NCI-H345 treated with DMSO at 0.1 percent for 48 hours (cell line): Measurements from ENCODE around the gene TGFA.

ENCODE experiments used
- DNase-seq: peaks from one replicate; lab custom pipeline; 2025; ENCODE audit not compliant: unreplicated experiment; lab: John Stamatoyannopoulos, UW

TGFA gene

DNA sequence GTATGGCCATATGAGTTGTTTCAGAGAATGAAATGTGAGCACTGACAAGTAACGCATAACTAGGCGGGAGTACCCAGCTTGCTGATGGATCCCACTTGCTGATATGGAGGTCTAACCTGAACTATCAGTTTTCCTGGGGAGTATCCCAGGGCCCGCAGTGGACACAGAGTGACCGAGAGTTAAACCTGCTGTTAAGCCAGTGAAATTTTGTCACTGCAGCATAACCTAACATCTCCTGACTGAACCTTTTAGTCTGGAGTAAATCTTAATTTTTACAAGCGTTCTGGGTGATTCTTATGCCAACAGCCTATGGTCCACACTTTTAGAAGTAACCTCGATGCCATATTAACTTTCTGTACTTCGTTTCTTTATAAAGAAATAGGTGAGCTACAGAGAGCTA is 54.4 kb downstream of the TGFA start:
- no peak for DNase-seq

DNA sequence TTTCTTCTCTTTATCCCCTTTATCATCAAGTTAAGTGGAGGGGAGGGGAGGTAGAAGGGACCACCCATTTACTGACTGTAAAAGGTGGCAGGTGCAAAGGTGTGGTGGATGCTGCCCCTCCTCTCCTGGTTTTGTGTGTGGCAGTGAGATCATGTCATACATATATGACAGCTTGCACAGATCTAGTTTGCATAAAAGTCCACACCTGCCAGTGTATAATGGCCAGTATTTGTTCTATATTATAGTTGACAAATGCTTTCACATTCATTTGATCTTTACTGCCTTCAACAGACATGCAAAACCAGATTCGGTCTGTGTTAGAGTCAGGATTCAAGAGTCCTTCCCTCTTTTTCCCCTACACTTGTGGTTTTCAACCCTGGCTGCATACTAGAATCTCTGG is 55.1 kb downstream of the TGFA start:
- no peak for DNase-seq

DNA sequence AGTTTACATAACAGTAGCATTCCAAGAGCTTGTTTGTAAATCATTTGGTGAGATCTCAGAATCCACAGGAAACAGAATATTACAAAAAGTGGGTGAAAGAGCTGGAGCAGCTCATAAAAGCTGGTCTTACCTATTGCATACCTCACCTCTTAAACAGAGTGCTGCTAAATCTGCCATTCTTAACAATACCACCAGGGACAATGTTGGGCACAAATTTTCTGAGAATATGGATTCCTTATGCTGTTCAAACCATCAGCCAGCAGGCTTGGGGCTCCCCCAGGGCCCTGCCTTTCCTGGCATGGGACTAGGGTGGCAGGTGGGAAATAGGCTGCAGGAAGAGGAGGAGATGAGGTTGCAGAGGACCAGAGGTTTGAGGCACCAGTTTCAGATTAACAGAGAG is 55.6 kb downstream of the TGFA start:
- DNase-seq, result no peak

DNA sequence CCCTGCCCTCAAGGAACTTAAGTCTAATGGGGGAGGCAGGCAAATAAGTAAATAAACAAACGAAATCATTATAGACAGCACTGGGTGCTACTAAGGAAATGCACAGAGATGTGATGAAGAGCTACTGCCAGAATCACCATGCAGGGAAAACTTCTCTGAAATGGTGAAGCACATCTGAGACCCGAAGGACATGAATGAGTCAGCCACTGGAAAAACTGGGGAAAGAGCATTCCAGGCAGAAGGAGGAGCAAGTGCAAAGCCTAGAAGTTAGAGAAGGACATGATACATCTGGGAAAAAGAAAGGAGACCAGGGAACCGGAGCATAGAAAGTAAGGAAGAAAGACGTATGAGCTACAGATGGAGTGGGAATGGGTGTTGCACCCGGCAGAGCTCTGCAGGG is 56.8 kb downstream of the TGFA start:
- no peak for DNase-seq

DNA sequence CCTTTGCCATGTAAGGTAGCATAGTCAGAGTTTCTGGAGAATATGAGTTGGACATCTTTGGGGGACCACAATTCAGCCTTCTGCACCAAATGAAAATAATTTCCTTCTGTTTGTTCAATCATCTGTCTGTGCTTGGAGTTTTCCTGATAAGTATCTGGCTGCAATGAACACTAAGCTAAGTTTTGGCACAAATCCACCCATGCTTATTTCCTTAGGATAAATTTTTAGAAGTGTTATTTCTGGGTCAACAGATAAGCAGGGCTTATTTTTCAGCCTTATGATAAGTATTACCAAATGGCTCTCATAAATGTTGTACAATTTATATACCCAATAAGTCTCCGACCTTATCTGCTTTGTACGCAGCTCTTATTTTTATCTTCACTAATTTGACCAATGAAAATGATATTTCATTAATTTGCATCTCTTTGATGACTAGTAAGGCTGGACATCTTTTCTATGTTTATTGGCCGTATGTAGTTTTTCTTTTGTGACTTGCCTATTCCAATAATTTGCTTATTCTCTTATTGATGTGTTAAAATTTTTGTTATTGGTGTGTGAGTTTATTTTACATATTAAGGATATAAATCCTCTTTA is 59.2 kb downstream of the TGFA start:
- DNase-seq, result no peak

DNA sequence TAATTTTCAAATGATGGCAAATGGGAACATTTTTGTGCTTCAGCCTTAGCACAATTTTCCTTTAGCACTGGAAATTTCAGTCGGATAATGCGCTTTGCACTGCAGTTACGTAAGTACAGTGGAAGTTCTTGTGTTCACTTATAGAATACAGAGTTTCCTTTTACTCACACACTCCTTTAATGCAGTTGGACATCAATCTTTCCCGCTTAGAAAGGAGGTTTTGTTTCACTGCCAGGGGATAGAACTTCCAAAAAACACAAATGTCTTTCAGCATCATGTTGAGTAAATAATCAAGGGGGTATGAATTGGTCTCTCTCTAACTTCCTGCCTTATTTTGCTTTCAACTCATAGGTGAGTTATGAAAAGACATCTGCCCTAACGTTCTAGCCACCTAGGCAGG is 63.2 kb downstream of the TGFA start:
- DNase-seq, result no peak

DNA sequence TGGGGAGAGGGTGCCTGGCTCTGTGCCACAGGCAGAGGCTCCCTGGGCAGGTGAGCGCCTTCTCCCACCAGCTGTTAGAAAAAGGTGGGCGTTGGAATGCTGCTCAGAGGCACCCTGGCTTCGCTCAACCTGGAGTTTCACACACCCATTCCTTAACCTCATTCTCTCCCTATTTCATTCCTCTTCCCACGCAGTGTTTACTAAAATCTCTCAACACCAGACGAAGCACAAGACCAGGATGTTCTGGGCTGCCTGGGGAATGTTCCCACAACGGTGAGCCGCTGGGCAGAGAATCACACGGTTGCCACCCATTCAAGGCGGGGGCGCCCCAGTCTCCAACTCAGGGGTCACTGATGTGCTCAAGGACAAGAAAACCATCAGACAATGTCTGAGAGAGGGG is 64.5 kb downstream of the TGFA start:
- DNase-seq, result no peak

DNA sequence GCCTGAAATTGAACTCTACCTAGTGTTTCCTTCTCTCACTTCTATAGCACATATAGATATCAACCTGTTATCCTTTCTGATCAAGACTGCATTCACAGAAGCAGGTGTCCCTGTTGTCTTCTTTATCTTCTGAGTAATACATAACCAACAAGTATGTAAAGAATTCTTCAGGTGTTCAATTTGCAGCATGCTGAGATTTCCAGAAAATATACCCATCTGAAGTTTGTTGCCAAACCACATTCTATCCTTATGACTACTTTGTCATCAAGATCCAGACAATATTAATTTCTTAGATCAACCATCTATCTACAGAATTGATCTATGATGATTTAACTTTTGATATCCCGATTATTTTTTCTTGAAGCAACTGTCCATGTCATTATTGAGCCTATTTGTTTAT is 69.5 kb downstream of the TGFA start:
- no peak for DNase-seq

DNA sequence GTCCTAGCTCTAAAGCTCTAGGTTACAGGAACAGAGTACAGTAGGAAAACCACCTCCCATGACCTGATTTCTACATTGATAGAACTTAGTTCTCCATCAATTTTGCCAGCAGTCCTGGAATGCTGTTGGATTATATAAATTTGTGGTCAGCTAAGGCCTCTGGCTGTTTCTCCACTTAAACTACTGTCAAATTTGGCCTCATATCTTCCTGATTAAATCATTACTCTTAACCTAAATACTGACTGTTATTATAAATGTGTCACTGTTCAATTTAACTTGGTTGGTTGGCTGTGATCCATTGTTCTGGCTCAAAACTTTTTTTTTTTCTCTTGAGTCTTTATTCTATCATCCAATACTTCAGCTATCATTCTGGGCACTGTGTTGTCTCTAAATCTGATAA is 71.2 kb downstream of the TGFA start:
- DNase-seq, result no peak

DNA sequence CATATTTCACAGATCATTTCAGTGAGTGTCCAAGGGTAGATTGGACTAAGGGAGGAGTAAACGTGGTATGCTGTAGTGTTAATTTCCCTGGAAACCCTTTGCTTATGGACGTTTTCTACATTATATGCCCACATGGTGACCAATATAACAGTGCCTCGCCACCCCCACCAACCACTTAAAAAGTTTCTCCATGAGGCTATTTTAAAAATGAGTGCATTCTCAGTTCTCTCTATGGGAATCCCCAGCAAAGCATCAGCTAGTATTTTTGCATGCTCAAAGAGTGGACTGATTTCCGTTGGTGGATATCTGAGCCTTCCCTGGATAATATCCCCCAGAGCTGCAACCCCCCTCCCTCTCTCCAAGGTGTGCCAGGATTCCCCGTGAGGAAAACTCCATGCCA is 73.2 kb downstream of the TGFA start:
- no peak for DNase-seq

DNA sequence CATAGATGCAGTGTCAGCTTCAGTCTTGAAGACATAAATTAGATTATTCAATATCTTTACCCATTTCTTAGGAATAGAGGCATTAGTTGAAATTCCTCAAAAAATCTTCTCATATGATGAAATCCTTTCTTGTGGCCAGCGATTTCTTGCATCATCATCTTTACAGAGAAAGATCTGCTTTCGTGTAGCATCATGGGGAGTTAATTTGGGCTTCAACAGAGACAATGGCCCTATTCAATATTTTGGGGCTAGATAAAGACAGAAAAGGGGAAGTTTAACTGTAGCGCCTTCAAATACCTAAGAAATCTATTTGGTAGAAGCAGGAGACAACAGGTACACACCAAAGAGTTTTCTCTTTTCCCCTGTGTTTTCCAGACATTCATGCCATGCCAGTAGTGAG is 73.8 kb downstream of the TGFA start:
- DNase-seq, result no peak

DNA sequence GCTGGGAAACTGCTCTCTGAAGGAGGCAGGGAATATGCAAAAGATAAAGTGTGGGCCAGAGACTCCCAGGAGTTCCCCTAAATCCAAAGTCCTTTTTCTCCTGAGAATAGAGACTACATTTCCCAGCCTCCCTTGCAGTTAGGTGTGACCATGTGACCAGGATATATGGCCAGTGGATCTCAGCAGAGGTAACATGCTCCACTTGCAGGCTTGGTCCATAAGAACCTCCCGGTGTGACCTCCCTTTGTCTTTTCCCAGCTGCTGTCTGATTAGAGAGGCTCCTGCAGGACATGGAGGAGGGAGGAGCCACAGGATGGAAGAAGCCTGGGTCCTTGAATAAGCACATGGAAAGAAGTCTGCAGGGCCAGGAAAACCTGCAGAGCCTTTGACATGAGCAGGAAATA is 76.2 kb downstream of the TGFA start:
- peak; percentile 44 for DNase-seq

DNA sequence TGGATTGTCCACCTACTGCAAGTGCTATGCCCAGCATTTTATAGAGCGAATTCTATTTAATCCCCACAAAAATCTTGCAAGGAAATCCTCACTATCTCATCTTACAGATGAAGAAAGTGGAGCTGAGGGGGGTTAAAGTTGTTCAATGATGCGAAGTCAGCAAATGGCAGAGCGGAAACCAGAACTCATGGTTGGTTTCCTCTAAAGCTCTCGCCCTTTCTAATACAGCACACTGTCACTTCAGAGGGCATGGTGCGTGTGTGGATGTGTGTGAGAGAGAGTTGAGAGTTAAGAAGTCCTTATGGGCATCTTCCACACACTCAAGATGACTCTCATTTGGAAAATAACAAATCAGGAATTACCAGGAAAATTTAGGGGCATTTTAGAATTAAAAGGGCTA is 78.4 kb downstream of the TGFA start:
- DNase-seq, result no peak

DNA sequence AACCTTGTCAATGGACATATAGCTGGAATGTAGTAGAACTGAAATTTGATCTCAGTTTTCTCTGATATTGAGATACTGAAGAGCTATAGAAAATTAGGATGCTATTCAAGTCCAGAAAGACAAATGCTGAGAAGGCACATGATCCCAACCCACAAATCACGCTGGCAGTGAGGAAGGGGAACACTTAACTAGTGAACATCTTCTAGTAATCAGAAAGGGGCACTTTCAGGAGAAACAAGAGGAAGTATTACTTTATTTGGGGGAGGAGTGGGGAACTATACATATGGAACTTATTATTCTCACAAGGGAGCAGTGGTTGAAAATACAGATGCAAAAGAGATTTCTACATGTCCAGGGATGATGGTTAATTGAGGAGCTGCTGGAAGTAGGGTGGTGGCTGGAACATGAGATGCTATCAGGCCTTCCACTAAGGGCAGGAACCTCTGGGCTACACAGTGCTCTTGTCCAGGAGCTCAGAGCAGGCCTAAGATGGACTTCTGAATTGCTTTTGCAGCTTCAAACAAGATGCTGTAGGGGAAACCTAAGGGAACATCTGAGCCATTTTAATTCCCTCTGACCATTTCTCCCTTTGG is 79.3 kb downstream of the TGFA start:
- DNase-seq, result no peak

DNA sequence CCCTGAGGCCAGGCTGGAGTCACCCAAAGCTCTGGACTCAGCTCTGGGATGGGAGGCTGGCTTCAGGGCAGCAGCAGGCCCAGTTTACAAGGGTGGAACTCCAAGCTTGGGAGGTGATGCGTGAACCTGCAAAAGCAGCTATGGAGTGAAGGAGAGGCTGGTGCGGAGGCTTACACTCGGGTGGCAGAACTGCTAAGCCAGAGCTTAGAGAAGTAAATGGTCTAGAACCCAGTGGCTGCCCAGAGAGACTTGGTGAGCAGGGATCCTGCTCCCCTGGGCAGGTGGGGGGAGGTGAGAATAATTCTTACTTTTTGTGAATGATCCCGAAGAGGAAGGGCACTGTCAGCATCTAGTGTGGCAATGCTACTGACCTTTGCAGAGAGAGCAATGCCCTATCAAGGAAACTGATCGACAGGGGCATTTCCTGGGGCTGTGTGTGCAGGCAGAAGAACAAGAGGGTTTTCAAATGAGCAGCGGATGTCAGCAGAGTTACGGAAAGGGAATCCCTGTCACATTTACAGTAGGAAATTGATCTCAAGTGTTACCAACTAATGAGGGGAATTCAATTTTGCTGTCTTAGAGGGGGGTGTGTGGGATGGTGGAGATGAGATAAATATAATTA is 80.4 kb downstream of the TGFA start:
- no peak for DNase-seq

DNA sequence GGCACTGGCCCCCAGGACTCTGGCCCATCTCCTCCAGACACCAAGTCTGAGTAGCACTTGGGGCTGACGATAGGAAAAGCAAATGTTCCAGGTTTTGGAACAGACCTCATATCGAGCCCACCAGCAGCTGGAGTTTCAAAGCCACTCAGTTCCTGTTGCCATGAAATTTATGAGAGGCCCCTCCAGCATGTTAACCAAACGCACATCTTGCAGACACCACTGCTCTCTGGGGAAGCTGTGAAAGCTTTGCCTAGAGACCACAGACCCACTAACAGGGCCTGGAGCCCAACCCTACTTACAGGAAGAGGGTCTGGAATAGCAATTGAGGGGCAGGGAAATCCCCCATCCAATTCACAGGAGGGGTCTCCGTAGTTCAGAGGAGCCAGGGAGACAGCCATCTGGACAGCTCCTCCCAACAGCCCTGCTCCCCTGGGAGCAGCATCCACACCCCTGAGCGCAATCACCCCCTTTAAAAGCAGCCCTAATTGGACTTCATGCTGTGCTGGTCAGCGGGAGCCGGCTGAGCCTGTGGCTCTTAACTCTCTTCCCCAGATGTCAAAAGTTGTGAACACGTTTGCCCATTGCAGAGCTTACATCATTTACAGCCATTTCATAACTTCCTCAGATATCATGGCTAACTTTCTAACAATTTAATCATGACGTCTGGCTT is 81.3 kb downstream of the TGFA start:
- DNase-seq, result peak; percentile 20

DNA sequence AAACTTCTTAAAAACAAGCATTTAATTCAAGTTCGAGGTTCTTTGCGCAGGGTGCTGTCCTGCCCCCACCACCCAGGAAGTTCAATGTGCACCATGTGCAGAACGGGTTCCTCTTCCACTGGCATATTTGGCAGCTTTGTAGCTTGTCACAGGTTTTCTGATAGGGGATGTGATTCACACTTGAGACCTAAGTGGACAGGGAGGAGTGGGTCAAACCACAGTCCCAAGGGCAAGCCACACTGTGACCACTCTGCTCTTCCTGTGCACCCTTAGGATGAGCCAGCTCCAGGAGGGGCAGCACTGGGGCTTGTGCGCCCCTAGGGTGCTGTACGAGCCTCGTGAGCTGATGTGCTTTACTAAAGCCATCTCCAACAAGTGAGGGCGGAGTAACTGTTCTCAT is 82.5 kb downstream of the TGFA start:
- DNase-seq, result no peak

DNA sequence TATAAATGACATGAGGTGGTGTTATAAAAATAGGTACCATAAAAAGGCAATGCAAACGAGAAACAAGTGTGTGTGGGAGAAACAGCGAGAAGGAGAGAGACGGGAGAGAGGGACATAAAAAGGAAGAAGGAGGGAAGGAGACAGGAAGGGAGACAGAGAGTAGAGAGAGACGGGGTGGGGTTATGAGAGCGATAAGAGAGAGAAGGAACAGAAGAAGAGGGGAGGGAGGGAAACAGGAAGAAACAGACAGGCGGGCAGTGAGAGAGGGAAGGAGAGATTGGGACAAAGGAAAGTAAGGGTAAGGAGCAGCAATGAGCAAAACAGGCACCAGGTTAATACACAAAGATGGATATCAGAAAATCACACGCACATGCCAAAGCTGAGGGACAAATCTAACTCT is 83.7 kb downstream of the TGFA start:
- no peak for DNase-seq

DNA sequence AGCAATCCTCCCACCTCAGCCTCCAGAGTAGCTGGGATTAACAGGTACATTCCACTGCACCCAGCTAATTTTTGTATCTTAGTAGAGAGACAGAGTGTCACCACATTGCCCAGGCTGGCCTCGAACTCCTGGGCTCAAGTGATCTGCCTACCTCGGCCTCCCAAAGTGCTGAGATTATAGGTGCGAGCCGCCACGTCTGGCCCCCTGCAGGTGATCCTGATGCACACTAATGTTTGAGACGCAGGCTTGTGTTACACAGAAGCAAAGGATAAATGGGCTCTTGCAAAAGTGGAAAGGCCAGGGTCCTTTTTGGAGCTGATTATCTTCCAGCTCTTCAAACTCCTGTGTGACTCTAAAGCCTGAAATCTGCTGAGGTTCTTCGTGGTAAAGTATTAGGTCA is 84.2 kb downstream of the TGFA start:
- no peak for DNase-seq

DNA sequence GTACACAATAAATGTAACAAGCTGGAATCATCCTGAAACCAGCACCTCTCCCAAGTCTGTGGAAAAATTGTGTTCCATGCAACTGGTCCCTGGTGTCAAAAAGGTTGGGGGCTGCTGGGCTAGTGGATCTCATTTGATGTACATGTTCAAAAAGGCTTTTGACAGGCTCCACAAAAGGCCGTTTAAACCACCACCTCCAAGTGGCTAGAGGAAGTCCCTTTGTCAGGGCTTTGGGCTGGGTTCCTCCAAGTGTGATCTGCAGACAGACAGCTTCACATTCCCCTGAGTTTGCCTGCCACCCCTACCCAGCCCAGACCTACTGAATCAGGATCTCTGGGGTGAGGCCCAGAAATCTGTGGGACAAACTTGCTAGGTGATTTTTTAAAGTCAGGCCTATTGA is 84.7 kb downstream of the TGFA start:
- DNase-seq, result no peak

DNA sequence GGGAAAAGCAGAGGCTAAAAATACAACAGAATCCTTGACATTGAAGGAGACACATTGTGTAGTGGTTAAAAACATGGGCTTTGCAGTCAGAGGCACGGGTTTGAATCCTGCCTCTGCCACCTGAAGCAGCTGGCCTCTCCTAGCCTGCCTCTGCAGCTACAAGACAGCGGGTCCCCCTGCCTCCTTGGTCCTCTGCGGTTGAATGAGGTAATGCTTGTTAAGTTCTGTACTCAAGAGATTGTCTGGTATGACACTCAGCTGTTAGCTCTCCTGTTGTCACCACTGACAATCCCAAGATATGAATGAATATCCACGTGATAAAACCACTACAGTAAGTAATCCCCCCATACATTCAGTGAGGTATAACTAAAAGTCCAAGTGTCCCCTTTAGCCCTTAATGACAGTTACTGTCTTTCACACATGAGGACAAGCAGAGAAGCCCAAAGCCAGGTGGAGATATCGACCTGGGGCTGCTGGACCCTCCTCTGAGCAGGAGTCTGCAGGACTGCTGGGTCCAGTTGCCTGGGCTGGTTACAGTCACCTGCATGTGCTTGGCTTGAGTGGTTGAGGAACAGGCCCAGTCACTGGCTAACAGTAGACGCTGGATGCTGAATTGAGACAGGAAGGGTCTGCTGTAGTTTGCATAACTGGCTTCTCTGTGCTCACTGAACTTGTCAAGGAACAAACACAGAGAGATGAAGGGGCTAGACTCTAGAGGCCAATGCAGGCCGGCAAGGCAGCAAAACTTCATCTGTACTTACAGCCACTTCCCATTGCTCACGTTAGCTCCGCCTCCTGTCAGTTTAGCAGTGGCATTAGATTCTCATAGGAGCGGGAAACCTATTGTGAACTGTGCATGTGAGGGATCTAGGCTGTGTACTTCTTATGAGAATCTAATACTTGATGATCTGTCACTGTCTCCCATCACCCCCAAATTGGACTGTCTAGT is 85.5 kb downstream of the TGFA start:
- no peak for DNase-seq
